NK-92 treated with Interleukin-12 subunit alpha and Interleukin-12 subunit beta, amount 100 ng/mL, for 24 hours (cell line): ENCODE data around the gene TRIOBP.

Source experiments
- DNase-seq: peaks from one replicate; lab custom pipeline; 2025; lab: John Stamatoyannopoulos, UW

The TRIOBP gene

DNA sequence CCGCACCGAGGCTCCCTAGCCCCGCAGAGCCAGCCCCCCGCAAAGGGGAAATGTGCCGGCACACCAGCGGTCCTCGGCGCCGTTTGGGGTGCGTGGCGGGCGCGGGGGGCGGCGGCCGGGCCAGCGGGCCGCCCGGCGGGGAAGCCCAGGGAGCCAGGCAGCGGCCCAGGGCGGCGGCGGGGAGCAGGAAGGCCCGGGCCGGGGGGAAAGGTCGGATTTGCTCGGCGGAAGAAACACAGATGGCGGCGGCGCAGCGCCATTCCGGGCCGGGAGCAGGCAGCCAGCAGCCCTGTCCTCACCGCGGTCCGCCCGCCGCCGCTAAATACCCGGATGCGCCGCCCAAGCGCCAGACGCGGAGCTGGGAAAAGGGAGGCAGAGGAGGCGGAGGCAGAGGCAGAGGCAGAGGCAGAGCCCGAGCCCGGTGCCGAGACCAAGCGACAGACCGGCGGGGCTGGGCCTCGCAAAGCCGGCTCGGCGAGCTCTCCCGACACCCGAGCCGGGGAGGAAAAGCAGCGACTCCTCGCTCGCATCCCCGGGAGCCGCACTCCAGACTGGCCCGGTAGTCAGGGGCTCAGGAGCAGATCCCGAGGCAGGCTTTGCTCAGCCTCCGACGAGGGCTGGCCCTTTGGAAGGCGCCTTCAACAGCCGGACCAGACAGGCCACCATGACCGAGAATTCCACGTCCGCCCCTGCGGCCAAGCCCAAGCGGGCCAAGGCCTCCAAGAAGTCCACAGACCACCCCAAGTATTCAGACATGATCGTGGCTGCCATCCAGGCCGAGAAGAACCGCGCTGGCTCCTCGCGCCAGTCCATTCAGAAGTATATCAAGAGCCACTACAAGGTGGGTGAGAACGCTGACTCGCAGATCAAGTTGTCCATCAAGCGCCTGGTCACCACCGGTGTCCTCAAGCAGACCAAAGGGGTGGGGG lies 108.3 kb downstream of the TRIOBP start:
- no peak for DNase-seq

DNA sequence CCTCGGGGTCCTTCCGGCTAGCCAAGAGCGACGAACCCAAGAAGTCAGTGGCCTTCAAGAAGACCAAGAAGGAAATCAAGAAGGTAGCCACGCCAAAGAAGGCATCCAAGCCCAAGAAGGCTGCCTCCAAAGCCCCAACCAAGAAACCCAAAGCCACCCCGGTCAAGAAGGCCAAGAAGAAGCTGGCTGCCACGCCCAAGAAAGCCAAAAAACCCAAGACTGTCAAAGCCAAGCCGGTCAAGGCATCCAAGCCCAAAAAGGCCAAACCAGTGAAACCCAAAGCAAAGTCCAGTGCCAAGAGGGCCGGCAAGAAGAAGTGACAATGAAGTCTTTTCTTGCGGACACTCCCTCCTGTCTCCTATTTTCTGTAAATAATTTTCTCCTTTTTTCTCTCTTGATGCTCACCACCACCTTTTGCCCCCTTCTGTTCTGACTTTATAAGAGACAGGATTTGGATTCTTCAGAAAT lies 109.0 kb downstream of the TRIOBP start:
- DNase-seq: no peak

DNA sequence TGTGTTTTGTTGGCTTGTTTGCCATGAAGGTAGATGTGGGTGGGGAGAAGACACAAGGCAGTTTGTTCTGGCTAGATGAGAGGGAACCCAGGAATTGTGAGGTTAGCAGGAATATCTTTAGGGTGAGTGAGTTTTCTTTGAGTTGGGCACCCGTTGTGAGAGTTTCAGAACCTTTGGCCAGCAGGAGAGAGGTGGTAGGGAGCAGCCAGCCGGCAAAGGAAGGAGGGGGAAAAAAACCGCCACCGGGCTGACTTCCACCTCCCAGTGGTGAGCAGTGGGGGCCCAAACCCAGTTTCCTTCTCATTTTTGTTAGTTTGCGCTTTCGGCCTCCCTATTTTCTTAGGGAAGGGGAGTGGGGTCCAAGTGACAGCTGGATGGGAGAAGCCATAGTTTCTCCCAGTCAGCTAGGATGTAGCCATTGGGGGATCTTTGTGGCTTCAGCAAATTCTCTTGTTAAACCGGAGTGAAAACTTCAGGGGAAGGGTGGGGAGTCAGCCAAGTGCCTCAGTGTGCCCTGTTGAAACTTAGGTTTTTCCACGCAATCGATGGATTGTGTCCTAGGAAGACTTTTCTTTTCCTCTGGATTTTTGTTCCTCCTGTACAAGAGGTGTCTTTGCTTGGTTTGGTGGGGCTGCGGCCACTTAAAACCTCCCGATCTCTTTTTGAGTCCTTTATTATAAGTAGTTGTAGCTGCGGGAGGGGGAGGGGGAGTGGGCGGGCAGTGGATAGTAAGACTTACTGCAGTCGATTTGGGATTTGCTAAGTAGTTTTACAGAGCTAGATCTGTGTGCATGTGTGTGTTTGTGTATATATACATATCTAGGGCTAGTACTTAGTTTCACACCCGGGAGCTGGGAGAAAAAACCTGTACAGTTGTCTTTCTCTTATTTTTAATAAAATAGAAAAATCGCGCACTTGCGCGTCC lies 109.8 kb downstream of the TRIOBP start:
- DNase-seq: no peak

DNA sequence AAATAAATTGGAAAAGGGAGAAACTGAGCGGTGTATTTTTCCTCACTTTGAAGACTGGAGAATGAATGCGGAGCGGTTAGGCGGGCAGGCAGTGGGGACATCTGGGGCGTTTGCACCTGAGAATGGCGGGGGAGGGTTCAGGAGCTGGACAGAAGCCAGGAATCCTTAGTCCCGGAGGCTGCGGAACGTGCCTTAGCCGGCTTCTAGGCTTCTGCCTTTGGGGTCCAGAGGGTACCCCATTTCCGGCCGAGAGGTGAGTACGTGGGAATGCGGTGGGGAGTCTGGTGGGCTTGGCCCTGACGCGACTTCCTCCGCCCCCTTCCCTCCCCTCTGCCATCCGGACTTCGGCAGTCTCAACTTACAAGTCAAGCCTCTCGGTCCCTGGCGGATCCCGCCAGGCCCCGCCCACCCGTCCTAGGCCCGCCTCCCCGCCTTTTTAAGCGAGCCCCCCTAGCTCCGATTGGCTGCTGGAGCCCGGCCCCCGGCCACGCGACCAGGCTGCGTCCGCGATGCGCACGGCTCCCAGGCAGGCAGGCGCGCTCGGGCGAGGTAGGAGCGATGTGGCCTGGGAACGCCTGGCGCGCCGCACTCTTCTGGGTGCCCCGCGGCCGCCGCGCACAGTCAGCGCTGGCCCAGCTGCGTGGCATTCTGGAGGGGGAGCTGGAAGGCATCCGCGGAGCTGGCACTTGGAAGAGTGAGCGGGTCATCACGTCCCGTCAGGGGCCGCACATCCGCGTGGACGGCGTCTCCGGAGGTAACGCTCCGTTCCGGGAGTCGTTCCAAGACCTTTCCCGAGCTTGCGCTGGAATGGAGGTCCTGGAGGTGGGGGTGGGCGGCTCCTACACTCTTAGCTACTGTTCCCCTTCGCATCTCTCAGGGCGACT lies 110.8 kb downstream of the TRIOBP start, which contains the start of gene GCAT:
TSS of gene GCAT (plus strand) at position 525 of the 884 bp plus-strand sequence. CDS start at position 559, 34 bp downstream.
- DNase-seq: peak; percentile 77

DNA sequence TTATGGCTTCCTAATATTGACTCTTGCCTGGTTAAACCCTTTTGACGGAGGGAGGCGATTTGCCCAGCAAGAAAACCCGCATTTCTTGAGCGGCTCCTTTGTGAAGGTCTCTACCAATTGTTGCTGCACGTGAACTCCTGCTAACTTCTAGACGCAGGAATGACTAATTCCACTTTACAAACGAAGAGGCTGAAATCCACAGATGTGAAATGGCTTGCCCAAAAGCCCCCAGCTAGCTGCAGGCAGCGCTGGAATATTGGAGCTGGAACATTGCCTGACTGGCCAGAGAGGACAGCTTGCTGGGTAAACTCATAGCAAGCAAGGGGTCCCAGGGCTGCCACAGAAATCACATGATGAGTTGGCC lies 111.4 kb downstream of the TRIOBP start:
- DNase-seq: no peak

DNA sequence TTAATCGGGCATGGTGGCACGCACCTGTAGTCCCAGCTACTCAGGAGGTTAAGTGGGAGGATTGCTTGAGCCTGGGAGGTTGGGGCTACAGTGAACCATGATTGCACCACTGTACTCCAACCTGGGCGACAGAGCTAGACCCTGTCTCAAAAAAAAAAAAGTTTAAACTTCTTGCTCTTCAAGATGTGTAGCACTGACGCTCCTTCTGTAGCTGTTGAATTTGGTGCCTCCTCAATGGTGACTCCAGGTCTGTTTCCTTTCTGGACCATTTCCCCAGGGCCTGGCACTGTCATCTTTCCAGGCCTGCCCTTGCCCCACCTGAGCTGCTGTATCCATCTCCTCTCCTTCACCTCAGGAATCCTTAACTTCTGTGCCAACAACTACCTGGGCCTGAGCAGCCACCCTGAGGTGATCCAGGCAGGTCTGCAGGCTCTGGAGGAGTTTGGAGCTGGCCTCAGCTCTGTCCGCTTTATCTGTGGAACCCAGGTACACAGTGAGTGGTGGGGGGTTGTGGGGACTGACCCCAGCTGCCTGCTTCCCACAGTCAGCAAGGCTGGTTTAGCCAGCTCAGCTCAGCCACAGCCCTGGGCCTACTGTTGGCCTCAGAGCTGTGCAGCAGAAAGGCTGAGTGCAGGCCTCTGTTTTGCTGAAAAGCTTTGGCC lies 113.0 kb downstream of the TRIOBP start:
- DNase-seq: no peak

DNA sequence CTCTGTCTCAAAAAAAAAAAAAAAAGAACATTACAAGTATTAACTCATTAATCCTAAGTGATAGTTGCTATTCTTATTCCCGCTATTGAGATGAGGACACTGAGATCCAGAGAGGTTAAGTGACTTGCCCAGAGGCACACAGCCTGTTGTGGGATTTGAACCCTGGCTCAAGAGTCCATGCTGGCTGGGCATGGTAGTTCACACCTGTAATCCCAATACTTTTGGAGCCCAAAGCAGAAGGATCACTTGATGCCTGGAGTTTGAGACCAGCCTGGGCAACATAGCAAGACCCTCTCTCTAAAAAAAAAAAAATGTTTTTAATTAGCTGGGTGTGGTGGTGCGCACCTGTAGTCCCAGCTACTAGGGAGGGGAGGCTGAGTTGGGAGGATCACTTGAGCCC lies 115.0 kb downstream of the TRIOBP start:
- DNase-seq: no peak

DNA sequence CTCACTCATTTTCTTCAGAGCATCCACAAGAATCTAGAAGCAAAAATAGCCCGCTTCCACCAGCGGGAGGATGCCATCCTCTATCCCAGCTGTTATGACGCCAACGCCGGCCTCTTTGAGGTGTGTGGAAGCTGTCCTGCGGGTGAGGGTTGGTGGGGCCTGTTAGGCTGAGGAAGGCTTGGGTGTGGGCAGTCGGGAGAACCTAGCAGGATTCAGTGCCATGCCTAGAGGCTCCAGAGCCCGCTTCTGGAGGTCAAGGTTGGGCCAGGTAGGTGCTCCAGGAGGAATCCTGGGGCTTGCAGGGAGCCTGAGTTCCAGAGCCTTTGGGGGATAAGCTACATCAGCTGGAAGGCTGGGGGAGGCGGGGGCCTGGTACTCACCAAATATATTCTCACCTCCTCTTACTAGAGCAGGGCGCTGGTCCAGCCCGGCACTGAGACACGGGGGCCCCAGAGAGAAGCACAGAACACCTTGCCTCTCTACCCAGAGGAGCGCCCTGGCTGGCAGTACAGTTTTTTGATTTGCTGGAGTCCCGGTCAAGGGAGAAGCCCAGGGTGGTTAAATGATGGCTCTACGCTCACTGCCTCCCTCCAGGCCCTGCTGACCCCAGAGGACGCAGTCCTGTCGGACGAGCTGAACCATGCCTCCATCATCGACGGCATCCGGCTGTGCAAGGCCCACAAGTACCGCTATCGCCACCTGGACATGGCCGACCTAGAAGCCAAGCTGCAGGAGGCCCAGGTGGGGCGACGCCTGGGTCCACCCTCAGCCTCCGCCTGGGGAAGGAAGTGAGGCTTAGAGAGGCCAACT lies 116.2 kb downstream of the TRIOBP start:
- no peak for DNase-seq

DNA sequence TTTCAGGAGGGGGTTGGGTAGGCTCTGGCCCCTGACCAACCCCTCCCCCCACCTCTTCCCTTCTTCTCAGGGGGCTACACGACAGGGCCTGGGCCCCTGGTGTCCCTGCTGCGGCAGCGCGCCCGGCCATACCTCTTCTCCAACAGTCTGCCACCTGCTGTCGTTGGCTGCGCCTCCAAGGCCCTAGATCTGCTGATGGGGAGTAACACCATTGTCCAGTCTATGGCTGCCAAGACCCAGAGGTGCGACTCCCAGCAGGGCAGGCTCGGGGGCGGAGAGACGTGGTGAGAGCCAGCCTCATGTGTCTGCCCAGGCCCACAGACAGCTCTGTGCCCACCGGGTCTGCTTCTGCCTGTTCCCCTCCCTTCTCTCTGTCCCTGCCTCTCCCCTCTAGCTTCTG lies 118.7 kb downstream of the TRIOBP start:
- no peak for DNase-seq

DNA sequence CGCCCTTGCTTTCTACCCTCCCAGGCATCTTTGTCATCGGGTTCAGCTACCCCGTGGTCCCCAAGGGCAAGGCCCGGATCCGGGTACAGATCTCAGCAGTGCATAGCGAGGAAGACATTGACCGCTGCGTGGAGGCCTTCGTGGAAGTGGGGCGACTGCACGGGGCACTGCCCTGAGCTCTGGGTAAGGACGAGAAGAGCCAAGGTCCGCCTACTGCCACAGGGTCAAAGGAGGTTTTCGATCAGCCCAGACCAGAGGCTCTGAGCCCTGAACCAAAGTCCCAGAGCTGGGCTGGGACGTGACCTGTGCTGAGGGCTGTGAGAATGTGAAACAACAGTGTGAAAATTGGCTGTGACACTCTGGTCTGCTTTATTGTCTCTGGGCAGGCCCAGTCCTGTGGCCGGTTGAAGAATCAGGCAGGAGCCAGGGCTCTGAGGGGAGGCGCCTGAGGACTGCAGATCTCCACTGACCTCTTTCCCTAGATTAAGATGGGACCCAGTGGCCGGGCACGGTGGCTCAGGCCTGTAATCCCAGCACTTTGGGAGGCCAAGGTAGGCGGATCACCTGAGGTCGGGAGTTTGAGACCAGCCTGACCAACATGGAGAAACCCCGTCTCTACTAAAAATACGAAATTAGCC lies 119.8 kb downstream of the TRIOBP start:
- DNase-seq: no peak

DNA sequence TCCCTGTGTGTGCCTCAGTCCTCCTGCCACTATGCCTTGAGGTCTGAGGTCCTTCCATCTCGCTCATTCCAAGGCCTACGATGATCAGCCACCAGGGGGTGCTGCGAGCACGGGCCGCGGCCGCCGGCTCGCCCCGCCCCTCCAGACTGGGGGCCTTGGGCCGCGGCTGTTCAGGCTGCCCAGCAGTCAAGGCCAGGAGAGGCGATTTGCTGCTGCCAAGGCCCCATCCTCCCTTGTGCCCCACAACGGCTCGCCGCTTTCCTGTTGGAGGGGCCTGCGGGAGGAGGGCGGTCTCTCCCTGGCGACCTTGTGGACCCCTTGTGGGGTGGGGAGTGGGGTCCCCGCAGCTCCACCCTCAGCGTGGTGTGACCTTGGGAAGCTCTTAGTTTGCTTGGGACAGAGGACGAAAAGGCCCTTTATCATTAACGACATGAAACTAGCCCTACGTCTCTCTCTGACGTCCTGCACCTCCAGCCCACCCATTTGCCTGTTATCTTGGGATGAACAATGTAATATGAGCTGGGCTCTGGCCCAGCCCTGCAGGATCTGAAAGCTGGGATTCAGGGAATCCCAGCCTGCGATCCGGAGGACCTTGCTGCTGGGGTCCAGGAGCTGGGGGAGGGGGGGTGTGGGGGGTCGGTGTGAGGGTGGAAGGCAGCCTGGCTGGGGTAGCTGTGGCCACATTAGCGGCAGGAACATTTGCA lies 121.0 kb downstream of the TRIOBP start:
- peak; percentile 26 for DNase-seq

DNA sequence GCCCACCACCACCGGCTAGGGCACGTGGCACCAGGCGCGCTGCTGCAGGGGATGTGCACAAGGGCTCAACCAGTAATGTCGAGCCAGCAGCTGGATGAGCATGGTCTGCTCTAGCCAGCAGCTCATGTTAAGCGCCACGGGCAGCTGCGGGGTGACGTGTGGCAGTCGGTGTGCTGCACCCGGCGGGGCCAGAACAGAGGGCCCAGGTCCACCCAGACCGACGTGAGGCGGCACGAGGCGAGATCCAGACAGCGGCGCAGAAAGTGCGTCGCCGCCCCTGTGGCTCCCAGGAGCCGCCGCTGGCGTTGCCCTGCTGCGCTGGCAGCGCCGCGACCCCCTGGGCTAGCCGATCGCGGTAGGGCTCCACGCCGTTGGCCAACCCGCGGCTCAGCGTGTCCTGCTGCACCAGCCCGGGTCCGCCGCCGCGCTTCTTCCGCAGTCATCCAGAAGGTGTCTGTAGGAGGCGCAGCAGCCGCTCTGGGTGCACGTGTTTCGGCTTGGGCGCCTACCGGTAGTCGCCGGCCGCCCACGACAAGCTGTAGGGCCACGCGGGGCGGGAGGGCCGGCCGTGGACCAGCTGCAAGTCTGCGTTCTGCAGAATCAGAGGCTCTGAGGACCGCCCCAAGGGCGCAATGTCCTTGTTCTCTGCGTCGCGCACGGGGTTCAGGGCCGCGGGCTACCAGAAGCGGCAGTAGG lies 121.7 kb downstream of the TRIOBP start:
- DNase-seq: no peak

DNA sequence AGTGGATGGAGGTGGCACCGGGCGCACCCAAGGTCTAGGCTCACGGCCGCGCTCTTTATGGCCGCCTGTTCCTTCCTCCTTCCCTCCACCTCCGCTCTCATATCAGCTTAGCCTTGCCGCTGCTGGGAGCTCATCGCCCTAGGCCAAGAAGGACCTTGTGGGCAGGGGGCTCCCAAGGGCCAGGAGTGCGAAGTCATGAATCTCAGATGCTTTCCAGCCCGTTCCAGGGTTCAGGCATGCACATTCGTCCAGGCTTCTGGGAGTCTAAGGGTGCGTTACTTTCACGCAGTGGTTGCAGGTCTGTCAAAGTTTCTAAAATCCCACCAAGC lies 122.2 kb downstream of the TRIOBP start:
- no peak for DNase-seq

DNA sequence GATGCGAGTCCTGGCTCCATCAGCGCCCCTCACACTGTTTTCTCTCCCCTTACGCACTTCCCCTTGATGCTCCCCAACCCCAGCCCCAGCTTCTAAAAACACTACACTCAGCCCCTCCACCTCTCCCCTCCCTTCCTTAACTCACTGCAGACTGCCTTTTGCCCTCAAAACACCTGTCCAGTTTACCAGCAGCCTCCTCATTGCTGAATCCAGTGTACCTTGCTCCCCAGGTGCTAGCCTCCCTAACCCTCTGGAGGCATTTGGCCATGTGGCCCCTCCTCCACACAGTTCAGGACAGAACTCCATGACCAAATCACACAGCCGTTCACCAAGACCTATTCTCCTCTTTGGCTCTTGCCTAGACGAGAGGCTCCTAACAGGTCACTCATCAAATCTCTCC lies 123.5 kb downstream of the TRIOBP start:
- DNase-seq: no peak

DNA sequence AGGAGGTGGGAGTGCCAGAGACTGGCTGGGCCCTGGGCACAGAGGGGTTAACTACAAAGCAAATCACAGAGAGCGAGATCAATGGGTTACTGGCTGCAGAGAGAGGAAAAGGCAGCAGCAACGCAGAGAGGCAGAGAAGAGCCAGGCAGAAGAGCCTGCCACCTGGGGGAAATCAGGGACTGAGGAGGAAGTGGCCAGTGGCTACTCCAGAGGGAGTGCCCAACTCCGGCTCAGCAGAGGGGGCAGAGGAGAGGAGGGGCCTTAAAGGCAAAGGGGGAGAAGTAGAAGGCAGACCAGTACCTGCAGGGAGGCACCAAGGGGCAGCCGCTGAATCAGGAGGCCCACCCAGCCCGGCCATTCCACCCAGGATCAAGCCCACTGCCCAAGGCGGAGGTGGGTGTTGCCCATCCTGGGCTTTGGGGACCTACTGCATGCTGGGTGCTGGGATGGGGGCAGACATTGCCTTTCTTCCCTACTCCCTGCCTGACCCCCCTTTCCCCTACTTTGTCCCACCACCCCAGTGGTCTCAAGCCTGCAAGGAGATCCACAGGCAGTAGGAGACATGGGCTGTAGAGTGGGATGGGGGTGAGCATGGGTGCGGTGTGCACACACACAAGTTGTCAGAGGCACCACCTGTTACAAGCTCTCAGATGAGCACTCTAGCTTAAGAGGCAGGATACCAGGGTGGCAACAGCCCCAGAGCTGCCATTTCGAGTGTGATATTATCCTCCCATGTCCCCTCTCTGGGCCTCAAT lies 125.4 kb downstream of the TRIOBP start:
- DNase-seq: no peak

DNA sequence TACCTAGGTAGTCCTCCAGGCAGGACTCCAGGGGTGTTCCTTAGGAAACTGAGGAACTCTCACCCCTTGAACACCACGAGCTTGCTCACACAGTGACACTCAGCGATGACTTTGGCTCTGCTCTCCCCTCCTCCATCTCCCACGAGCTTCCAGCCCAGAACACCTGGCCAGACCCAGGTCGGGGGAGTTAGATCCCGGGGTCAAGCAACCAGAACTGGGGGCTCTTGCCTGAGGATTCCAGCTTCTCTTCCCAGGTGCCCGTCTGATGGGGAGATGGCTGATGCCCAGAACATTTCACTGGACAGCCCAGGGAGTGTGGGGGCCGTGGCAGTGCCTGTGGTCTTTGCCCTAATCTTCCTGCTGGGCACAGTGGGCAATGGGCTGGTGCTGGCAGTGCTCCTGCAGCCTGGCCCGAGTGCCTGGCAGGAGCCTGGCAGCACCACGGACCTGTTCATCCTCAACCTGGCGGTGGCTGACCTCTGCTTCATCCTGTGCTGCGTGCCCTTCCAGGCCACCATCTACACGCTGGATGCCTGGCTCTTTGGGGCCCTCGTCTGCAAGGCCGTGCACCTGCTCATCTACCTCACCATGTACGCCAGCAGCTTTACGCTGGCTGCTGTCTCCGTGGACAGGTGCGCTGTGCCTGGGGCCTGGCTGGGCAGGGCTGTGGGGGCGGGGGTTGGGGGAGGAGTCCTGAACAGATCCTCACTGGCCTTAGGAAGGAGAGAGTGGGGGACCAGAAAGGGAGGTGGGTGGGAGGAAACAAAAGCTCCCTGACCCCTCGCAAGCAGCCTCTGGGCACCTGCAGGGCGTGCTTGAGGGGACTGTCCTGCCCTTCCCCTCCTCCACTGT lies 126.5 kb downstream of the TRIOBP start, which contains the start of gene GALR3:
TSS of gene GALR3 (plus strand) at position 249 of the 852 bp plus-strand sequence. CDS start at position 274, 25 bp downstream.
- DNase-seq: no peak
